OCI-LY3 (cell line): Measurements from ENCODE around the gene CCDC102B.

Experiments used
- H2AFZ ChIP-seq: fragments of 200-600, 300-600 bp; shearing (Covaris generic); 2 replicates; pipeline ENCODE4 v1.6.0; 2014; ENCODE audit warnings: antibody characterized with exemption, low read depth, low read length
- H3K27ac ChIP-seq: fragments of 200-600, 300-600 bp; sonication (generic); 2 replicates; pipeline ENCODE4 v1.5.1; 2014; ENCODE audit warnings: mild to moderate bottlenecking, low read length, moderate library complexity, mixed read lengths
- H3K27me3 ChIP-seq: fragments of 200-600, 300-600 bp; sonication (generic); 2 replicates; pipeline ENCODE4 v1.6.1; 2014; ENCODE audit warnings: low read depth, low read length, mixed read lengths
- H3K36me3 ChIP-seq: fragments of 200-600, 300-600 bp; sonication (generic); replicated peaks from 2 replicates; pipeline ENCODE3; 2014; ENCODE audit warnings: low read depth, low read length, mixed read lengths
- H3K4me1 ChIP-seq: fragments of 300-600, 200-600 bp; sonication (generic); 2 replicates; pipeline ENCODE4 v1.6.1; 2014; ENCODE audit warnings: low read length, mixed read lengths
- H3K4me2 ChIP-seq: fragments of 200-600, 300-600 bp; sonication (generic); 2 replicates; pipeline ENCODE4 v1.6.1; 2014; ENCODE audit warnings: low read length, mixed read lengths
- H3K4me3 ChIP-seq: fragments of 300-600, 200-600 bp; sonication (generic); 2 replicates; pipeline ENCODE4 v1.5.1; 2014; ENCODE audit warnings: antibody characterized with exemption, mild to moderate bottlenecking, low read length, moderate library complexity
- H3K79me2 ChIP-seq: fragments of 300-600, 200-600 bp; shearing (Covaris generic); 2 replicates; pipeline ENCODE4 v1.6.1; 2014; ENCODE audit warnings: mild to moderate bottlenecking, low read length, mixed read lengths
- H3K9ac ChIP-seq: fragments of 300-600, 200-600 bp; shearing (Covaris generic); 2 replicates; pipeline ENCODE4 v1.6.0; 2014; ENCODE audit warnings: mild to moderate bottlenecking, low read length, moderate library complexity
- H3K9me3 ChIP-seq: fragments of 200-600, 300-600 bp; shearing (Covaris generic); 2 replicates; pipeline ENCODE4 v1.6.1; 2014; ENCODE audit warnings: low read length, mixed read lengths; ENCODE audit not compliant: insufficient read depth
- H4K20me1 ChIP-seq: fragments of 200-600, 300-600 bp; sonication (generic); 2 replicates; pipeline ENCODE4 v1.6.1; 2016; ENCODE audit warnings: low read length, mixed read lengths; ENCODE audit not compliant: insufficient read depth
- EZH2phosphoT487 ChIP-seq: fragments of 200-600 bp; shearing (Covaris generic); IDR thresholded peaks from 2 replicates; pipeline ENCODE4 v1.6.1; 2018; ENCODE audit warnings: antibody characterized with exemption, mixed run types, low read depth
- TF ChIP-seq, protein P1 (sequence below): fragments of 200-600, 300-600 bp; sonication (generic); IDR thresholded peaks from 2 replicates; pipeline ENCODE4 v1.5.1; 2014; ENCODE audit warnings: antibody characterized with exemption, low read length, low read depth

The CCDC102B gene

GRCh38 chr18:68797871-68798270, at the start of gene CCDC102B:
CCDC102B (plus strand) TSS chr18:68798080; CDS start chr18:68836764, 38,684 bp downstream.
- no peak for TF ChIP-seq EZH2phosphoT487
- TF ChIP-seq, protein P1, sequence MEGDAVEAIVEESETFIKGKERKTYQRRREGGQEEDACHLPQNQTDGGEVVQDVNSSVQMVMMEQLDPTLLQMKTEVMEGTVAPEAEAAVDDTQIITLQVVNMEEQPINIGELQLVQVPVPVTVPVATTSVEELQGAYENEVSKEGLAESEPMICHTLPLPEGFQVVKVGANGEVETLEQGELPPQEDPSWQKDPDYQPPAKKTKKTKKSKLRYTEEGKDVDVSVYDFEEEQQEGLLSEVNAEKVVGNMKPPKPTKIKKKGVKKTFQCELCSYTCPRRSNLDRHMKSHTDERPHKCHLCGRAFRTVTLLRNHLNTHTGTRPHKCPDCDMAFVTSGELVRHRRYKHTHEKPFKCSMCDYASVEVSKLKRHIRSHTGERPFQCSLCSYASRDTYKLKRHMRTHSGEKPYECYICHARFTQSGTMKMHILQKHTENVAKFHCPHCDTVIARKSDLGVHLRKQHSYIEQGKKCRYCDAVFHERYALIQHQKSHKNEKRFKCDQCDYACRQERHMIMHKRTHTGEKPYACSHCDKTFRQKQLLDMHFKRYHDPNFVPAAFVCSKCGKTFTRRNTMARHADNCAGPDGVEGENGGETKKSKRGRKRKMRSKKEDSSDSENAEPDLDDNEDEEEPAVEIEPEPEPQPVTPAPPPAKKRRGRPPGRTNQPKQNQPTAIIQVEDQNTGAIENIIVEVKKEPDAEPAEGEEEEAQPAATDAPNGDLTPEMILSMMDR: no peak
- H3K4me2 ChIP-seq: no peak within 1 kb of the TSS
- H3K79me2 ChIP-seq: no peaks in the 10 kb centered on the region
- no peak within 1 kb of the TSS for H3K9ac ChIP-seq
- H3K27me3 ChIP-seq: no peaks in the 10 kb centered on the region
- no peaks in the 10 kb centered on the region for H3K9me3 ChIP-seq
- H4K20me1 ChIP-seq: no peaks in the 10 kb centered on the region
- H3K4me3 ChIP-seq: no peak within 1 kb of the TSS
- no peaks in the 10 kb centered on the region for H3K36me3 ChIP-seq
- no peak within 1 kb of the TSS for H3K27ac ChIP-seq
- H3K4me1 ChIP-seq: no peaks in the 10 kb centered on the region
- no peak within 1 kb of the TSS for H2AFZ ChIP-seq

DNA sequence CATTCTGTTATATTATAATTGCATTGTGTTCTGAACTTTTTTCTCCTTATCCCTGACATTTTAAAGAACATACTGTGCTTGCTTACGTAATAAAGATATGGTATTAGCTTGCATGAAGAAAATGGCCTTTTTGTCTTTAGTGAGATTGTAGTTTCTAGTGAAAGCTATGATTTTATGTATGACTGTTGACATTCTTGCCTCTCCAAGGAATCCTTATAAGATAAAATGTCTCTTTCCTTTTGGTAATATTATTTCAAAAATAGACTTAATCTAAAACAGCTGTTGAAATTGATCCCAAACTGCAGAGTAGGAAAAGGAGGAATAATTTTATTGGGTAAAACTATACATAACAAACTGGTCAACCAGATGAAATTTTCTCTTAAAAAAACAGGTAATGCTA, 40.8 kb upstream of the CCDC102B start:
- Histone ChIP-seq H3K4me1 (no peaks in the 10 kb centered on the region), H3K27me3 (no peaks in the 10 kb centered on the region), H3K27ac (no peak overlapping the region), H4K20me1 (no peaks in the 10 kb centered on the region), H3K4me2 (no peak overlapping the region), H3K9me3 (peaks cover 10% of the 10 kb centered on the region; the same call in 1 of the 2 replicates), H3K9ac (no peak overlapping the region), H3K36me3 (no peaks in the 10 kb centered on the region), H2AFZ (no peak overlapping the region), H3K4me3 (no peak overlapping the region), H3K79me2 (no peaks in the 10 kb centered on the region)
- TF ChIP-seq, protein P1: no peak
- no peak for TF ChIP-seq EZH2phosphoT487

DNA sequence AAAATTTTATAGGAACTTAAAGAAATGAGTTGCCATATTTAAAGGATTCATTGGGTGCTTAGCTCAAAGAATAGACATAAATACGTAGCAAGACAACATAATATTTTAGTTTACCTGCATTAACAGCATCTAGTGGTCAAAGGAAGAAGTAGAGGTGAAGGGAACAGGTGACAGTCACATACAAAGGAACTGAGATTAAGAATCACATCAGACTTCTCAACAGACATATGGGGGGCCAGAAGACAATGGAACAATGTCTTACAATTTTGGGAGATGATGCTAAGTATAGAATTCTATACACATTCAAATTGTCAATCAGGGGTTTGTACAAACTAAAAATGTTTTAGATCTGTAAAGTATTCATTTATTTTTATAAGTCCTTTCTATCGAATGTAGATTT, 38.6 kb upstream of the CCDC102B start:
- TF ChIP-seq, protein P1: no peak
- TF ChIP-seq EZH2phosphoT487: no peak
- Histone ChIP-seq H2AFZ (no peak overlapping the region), H3K79me2 (no peaks in the 10 kb centered on the region), H3K4me2 (no peak overlapping the region), H3K27me3 (no peaks in the 10 kb centered on the region), H3K9me3 (peaks cover 10% of the 10 kb centered on the region; the same call in 1 of the 2 replicates), H4K20me1 (no peaks in the 10 kb centered on the region), H3K36me3 (no peaks in the 10 kb centered on the region), H3K9ac (no peak overlapping the region), H3K4me3 (no peak overlapping the region), H3K27ac (no peak overlapping the region), H3K4me1 (no peaks in the 10 kb centered on the region)

DNA sequence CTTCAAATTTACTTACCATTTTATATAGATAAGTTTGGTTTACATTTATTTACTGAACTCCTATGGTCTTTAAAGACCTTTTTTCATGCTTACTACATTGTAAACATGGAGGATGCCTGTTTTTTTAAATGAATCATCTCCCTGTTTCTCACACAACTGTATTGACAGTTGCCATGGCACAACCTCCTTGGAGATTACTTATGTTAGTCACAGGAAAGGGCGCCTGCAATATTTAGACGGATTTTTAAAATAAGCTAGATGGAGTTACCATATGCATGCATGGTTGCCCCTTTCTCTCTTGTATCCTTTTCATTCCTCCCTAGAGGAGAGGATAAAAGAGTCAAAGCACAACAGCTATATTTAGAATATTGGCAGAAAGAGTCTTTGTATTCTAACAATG, 34.8 kb upstream of the CCDC102B start:
- Histone ChIP-seq H3K9ac (no peak overlapping the region), H4K20me1 (no peaks in the 10 kb centered on the region), H2AFZ (no peak overlapping the region), H3K4me1 (no peaks in the 10 kb centered on the region), H3K27ac (no peak overlapping the region), H3K4me3 (no peak overlapping the region), H3K9me3 (peaks cover 10% of the 10 kb centered on the region; the same call in 1 of the 2 replicates), H3K79me2 (no peaks in the 10 kb centered on the region), H3K36me3 (no peaks in the 10 kb centered on the region), H3K4me2 (no peak overlapping the region), H3K27me3 (no peaks in the 10 kb centered on the region)
- TF ChIP-seq, protein P1: no peak
- no peak for TF ChIP-seq EZH2phosphoT487
